ENCODE data around the gene IFIT1B.
A peak's percentile ranks its signal among the peaks of the same experiment; 100 is the strongest.

DNA sequence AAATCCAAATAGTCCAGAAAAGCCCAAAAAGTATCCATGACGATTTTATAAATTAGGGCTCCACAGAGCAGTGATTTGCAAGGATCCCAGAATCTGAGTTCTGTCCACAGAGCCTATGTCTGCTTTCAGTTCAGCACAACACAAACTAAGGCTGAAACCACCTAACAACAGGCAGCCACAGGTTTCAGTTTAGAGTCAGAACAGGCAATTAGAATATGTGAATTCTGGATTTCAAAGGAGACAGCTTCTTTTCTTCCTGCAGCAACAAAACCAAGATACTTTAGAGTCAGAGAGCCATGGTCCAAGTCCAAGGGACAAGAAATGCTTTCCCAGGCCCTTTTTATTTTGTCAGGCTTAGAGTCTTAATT, 26.5 kb upstream of the IFIT1B start:
- TF ChIP-seq, protein P1, sequence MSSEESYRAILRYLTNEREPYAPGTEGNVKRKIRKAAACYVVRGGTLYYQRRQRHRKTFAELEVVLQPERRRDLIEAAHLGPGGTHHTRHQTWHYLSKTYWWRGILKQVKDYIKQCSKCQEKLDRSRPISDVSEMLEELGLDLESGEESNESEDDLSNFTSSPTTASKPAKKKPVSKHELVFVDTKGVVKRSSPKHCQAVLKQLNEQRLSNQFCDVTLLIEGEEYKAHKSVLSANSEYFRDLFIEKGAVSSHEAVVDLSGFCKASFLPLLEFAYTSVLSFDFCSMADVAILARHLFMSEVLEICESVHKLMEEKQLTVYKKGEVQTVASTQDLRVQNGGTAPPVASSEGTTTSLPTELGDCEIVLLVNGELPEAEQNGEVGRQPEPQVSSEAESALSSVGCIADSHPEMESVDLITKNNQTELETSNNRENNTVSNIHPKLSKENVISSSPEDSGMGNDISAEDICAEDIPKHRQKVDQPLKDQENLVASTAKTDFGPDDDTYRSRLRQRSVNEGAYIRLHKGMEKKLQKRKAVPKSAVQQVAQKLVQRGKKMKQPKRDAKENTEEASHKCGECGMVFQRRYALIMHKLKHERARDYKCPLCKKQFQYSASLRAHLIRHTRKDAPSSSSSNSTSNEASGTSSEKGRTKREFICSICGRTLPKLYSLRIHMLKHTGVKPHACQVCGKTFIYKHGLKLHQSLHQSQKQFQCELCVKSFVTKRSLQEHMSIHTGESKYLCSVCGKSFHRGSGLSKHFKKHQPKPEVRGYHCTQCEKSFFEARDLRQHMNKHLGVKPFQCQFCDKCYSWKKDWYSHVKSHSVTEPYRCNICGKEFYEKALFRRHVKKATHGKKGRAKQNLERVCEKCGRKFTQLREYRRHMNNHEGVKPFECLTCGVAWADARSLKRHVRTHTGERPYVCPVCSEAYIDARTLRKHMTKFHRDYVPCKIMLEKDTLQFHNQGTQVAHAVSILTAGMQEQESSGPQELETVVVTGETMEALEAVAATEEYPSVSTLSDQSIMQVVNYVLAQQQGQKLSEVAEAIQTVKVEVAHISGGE (CRISPR knock-in tag; IDR thresholded peaks at IDR 0.05): no peak
- TF ChIP-seq, protein P2, sequence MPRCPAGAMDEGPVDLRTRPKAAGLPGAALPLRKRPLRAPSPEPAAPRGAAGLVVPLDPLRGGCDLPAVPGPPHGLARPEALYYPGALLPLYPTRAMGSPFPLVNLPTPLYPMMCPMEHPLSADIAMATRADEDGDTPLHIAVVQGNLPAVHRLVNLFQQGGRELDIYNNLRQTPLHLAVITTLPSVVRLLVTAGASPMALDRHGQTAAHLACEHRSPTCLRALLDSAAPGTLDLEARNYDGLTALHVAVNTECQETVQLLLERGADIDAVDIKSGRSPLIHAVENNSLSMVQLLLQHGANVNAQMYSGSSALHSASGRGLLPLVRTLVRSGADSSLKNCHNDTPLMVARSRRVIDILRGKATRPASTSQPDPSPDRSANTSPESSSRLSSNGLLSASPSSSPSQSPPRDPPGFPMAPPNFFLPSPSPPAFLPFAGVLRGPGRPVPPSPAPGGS (IDR thresholded peaks at IDR 0.05; ENCODE audit: borderline replicate concordance, insufficient read depth, low read depth, low read length, poor library complexity, severe bottlenecking): peak; percentile 53
- TF ChIP-seq, protein P3, sequence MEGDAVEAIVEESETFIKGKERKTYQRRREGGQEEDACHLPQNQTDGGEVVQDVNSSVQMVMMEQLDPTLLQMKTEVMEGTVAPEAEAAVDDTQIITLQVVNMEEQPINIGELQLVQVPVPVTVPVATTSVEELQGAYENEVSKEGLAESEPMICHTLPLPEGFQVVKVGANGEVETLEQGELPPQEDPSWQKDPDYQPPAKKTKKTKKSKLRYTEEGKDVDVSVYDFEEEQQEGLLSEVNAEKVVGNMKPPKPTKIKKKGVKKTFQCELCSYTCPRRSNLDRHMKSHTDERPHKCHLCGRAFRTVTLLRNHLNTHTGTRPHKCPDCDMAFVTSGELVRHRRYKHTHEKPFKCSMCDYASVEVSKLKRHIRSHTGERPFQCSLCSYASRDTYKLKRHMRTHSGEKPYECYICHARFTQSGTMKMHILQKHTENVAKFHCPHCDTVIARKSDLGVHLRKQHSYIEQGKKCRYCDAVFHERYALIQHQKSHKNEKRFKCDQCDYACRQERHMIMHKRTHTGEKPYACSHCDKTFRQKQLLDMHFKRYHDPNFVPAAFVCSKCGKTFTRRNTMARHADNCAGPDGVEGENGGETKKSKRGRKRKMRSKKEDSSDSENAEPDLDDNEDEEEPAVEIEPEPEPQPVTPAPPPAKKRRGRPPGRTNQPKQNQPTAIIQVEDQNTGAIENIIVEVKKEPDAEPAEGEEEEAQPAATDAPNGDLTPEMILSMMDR (IDR thresholded peaks at IDR 0.05 in 2 of 3, conservative IDR thresholded peaks at IDR 0.05 in 1 of 3; ENCODE audit: control insufficient read depth in 2 of 3, extremely low read depth in 1 of 3, insufficient read depth in 1 of 3, low read depth in 3 of 3, low read length in 3 of 3): no peak
- TF ChIP-seq NFYA (IDR thresholded peaks at IDR 0.05; ENCODE audit: borderline replicate concordance, low read depth, low read length) (no peak), POLR2A (IDR thresholded peaks at IDR 0.05; ENCODE audit: low read depth, low read length) (no peak), SMAD1 (IDR thresholded peaks at IDR 0.05; ENCODE audit: low read depth, partially characterized antibody) (no peak), EZH2 (IDR thresholded peaks at IDR 0.05; ENCODE audit: borderline replicate concordance, control insufficient read depth, low read depth, low read length) (no peak), CHD4 (IDR thresholded peaks at IDR 0.05) (no peak), CBFB (IDR thresholded peaks at IDR 0.05; ENCODE audit: low read depth) (peak; percentile 45; the same call in 1 of the 2 replicates), EP300 (IDR thresholded peaks at IDR 0.05; ENCODE audit: borderline replicate concordance in 1 of 2, control insufficient read depth in 1 of 2, low read depth in 2 of 2, low read length in 2 of 2) (0 out of 4 replicates have a peak, but pooled peaks of 1 of the 2 experiments have one; percentile 7)
